ENCODE measurements around the gene TM6SF1.

DNA sequence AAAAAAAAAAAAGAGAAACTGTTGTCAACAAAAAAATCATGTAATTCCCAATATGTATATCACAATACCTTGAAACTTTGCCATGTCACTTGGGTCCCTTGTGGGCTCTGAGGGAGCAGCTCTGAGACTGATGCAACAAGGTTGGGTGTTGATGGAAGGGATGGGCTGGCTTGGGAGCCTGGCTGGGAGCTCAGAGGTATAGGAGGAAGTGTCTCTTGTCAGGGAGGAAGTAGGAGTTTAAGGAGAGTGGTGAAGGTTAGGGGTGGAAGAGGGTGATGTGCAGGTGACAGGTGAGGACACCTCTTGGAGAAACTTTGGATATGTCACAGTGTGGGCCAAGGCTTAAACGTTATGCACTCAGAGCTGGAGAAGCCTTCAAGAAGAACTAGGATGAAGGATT is 2.0 kb upstream of the TM6SF1 start:
- TF ChIP-seq CTCF (optimal IDR thresholded peaks at IDR 0.05 in 1 of 3, IDR thresholded peaks at IDR 0.05 in 1 of 3, conservative IDR thresholded peaks at IDR 0.05 in 1 of 3; ENCODE audit: extremely low read depth in 1 of 3, insufficient read depth in 2 of 3, low read length in 3 of 3), result no peak
- TF ChIP-seq EZH2 (IDR thresholded peaks at IDR 0.05; ENCODE audit: low read length), result no peak
